Activated CD4-positive, CD25-positive, alpha-beta regulatory T cell treated with anti-CD3 and anti-CD28 coated beads, Interleukin-2, amount 50 U/mL, for 72 hours (primary cell): ENCODE data around the gene KLHL3.

ENCODE experiments used
- DNase-seq: peaks from one replicate; pipeline ENCODE4 v3.0.0; 2021

The KLHL3 gene

DNA sequence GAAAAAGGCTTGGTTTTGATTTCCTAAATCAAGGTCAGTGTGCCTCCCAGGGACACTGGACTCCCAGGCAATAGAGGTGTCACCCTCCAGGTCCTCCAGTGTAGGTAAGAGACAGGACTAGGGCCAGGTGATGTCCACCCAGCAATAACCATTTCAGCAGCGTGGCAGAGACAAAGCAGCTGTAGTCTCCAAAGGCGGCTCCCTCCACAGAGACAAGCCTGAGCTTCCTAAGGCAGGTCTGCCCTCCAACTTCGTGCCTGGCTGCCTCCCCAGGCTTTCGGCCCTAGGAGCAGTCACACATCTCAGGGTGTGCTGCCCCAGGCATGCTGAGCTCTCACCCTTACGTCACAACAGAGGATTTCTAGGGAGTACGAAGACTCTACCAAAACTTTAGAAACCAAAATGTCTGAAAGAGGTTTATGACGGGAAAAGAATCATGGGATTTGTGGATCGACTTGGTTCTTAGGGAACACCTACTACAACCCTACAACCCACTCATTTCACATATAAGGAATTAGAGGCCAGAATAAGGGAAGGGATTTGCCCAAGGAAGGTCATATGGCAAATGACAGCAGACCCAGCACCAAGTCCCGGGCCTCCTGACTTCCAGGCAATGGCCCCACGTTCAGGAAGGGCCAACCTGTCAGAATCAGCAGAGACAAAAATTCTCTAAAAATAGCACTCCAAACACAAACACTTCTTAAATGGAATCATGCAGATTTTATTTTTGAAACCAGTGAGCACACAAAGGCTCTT, 105.5 kb downstream of the KLHL3 start:
- no peak for DNase-seq

DNA sequence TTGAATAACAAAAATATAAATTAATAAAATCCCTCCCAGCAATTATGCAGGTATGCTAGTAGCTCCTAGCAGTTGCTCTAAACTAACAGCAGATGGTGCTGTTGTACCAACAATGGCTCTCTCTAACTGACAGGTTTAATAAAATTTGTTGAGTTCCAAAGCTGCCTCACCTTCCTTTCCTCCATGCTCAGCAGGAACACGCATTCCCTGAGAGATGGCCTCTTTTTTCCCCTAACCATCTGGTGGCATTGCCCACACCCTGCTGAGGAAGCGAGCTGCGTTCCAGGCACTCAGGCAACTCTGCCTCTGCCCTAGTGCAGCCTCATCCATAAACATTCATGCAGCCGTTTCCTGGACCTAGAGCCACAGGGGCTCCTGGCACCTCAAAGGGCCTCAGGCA, 106.2 kb downstream of the KLHL3 start:
- DNase-seq: no peak

DNA sequence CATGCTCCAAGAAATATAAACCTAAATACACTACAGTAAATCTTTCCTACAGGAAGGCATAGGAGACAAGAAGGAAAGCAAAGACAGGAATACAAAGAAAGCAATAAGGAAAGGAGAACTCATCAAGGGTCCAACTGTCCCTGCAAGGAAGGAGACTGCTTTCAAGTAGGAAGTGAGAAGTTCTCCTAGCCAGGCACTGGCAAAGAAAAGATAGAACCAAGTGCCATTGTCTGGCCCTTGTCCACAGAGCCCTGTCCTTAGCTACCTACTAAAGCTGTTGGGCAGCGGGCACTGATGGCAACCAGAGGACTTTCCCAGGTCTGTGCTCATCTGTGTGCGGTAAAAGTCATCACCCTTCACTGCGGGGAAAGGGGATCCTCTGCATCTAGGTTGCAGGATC, 108.2 kb downstream of the KLHL3 start:
- no peak for DNase-seq

DNA sequence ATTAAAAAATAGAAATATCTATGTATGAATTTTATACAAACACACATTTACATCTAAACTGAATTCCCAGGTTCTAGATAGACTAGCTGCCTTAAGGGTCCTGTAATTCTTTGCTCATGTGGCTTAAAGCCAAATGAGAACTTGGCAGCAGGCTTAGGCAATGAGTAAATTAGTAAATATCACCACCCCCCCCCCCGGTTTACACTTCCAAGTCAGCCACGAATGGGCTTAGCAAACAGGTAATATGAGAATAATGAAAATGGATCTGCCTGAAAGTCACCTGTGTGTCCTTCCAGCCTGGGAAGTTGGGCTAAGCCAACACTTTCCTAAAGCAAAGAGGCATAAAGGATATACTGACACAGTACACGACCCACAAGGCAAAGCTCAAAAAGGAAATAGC, 108.6 kb downstream of the KLHL3 start:
- DNase-seq: no peak

DNA sequence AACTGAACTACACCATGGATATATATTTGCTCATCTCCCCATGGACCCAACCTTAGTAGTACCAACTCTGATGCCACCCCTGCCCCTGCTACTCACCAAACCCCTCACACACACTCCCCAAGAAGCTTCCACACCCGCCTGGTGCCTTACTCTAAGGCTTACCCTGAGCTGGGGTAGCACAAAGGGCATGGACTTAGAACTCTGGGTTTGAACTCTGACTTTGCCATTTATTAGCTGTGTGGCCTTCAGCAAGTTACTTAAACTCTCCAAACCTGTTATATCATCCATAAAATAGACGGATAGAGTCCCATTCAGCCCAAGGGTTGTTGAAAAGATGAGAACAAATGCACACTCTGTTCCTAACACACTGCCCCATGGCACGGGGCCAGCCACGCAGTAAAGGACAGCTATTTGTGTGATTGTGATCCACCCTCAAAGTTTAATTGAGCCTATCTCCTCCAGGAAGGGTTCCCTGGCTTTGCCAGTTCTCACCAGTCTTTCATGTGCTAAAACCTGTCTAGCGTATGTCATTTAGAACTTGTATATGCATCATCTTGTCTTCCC, 111.0 kb downstream of the KLHL3 start:
- DNase-seq: no peak

DNA sequence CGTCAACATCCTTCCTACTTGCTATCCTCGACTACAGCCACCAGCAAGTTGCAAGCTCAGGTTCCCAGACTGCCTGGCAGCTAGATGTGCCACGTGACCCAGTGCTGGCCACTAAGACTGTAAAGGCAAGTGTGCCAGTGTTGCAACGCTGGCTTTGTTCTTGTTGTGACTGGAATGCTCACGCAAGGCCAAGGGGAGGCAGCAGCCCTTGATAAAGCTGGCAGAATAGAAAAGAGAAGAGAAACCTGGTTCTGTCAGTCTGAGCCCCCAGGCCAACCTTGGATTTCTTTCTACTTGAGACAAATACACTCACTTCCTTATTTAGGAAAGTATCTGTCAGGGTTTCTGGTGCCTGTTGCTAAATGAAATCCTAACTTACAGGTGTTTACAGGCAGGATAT, 113.0 kb downstream of the KLHL3 start:
- DNase-seq: no peak

DNA sequence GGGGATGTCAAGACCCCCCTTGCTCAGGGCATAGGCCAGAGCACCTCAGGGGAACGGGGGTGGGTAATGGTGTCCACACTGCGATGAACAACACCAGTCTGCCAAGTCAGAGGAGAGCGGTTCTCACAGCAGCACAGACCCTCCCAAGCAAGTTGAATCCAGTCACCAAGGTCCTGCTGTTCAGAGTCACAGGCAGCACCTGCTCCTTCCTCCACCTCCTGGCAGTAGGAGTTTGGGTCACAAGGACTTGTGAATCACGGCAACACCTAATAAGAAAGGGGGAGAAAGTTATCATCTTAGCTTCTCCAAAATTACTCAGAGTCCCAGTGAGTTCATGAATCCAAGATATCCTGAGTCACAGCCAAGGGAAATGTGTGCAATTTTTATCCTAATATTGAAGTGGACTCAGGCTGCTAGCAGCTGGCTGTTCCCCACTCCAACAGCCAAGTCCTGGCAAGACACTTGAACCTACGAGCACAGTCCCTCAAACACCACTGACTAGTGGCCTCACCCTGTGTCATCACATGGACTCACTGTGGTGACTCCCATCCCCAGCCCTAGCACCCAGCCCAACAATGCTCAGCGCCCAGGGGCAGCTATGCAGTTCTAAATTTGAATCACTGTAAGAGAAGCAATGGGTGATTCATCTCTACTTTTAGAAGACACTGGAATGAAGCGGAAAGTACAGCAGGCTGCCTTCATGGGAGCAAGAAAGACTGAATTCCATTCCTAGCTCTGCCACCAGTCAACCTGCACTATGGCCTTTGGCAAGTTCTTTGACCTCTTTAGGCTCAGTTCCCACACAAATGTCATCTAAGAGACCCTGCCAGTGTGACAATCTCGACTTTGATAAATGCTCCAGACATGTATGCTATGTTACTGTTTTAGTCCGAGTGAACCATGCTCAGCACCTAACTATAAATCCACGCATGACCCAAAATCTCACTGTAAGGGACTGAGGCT, 113.7 kb downstream of the KLHL3 start:
- no peak for DNase-seq

DNA sequence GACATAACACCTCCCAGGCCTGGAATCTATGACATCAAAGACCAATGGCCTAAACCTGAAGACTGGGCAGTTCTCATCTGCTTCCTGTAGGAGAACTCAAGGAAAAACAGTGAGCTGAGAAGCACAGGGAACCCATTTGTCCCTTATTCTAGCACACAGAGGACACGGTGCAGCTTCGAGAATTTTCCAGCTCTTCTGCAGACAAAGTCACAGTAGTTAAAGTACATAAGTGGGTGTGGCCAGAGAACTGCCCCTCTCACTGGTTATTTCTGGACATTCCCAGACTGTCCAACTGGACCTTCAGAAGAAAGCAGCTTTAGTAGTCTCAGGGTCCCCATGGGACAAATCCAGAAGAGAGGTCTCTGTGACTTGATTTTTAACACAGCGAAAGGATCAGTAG, 114.6 kb downstream of the KLHL3 start:
- DNase-seq: no peak

DNA sequence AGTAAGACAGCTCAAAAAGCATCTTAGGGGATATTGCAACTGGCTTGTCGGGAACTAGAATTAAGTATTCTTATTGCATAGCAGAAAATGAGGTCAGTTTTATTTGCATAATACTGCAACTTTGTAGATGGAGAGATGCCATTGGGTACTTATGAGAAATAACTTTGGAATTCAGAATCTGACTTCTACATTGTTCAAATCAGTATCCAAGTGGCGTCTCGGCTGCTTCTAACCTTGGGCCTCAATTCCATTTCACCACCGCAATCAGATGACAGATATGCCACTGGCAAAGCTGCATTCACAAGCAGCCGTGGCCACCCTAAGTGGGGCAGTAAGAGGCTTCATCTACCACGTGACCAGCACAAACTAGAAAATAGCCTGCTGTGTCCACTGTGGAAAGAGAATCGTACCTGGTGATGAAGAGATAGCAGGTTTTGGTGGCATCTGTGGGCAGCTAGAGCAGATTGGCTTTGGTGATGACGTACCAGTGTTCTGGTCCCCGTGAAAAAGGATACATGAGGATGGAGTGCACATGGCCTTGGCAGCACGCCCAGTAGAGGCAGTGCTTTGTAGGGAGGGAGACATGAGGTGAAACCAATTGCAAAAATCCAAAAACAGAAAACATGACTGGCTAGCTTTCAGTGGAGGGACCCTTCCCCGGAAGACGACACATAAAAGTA, 116.6 kb downstream of the KLHL3 start:
- no peak for DNase-seq

DNA sequence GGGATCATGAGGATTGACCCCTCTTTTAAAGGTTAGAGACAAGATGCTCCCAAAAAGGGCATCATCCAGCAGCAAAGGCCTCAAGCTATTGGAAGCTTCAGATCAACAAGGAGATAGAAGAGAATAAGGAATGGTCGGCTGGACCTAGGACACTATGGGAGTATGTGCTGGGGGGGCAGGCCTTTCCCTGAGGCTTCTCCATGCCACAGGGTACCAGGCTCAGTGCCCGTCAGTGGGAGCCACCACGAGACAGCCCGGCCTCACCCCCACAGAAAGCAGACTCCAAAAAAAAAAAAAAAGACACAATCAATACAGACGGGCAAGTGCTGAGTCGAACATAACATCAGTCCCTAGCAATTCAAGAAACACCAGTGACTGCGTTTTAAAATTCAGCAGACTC, 117.4 kb downstream of the KLHL3 start:
- DNase-seq: no peak

DNA sequence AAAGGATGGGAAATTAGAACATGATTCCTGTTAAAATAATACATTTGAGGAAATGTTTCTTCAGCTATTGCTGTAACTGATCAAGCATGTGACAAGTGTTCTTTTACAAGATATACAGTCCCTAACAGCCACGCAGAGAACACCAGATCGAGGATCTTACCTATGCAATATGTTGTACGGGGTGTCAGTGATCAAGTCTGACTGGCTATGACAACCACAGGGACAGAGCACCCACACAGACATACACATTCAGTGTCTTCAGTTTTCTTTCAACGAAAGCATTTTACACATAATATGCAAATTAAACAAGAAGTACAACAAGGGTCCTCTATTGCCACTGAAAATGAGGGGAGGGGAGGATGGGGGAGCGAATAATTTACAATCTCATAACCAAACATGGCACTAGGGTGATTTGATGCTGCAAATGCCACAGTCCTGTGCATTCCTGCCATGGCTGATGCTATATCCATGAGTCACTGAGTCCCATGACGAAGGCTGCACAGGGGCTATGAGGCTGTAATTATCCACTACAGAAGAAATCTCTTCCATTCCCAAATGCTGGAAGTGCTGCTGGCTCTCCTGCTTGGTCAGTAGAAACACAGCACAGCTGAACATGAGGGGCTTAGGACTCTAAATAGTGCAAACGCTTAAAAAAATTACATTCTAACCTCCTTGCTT, 118.2 kb downstream of the KLHL3 start:
- no peak for DNase-seq

DNA sequence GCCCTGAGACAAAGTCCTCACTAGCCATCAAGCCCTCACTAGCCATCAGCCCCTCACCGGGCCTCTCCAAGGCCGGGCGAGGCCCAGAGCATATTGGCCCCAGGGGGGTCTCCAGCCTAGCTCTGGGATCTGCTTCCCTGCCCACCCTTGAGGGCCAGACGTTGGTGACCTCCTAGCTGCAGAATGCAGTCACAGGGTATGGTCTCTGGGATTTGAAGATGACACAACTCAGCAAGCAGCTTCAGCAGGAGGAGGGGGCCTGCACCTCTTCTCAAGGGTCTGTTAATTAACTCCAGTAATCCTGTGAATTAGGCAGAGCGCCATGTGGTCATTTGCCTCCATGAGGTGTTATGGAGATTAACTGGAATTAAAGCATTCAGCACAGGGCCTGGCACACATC, 119.8 kb downstream of the KLHL3 start:
- no peak for DNase-seq

DNA sequence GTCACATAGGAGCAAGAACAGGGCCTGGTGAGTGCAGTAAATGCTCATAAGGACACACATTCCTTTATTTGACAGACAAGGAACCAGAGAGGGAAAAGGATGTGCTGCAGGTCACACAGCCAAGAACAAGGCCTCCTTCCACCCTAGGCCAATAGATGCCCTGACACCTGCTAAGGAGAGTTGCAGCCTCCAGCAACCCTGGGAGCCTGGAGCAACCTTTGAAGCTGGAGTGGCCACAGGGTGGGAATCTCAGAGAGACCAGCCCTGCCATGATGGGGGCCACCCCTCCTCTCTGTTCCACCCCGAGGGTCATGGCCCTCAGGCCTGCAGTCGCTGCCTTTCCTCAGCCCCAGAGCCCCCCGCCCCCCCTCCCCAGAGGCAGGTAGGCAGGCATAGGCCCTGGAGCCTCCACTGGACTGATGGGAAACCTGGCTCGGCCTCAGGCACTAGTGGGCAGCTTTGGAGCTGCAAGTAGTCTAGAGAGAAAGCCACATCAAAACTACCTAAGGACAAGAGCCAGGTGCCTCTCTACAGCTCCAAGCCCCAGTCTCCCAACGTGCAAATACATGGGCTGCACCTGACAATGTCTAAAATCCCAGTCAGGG, 120.6 kb downstream of the KLHL3 start:
- no peak for DNase-seq

DNA sequence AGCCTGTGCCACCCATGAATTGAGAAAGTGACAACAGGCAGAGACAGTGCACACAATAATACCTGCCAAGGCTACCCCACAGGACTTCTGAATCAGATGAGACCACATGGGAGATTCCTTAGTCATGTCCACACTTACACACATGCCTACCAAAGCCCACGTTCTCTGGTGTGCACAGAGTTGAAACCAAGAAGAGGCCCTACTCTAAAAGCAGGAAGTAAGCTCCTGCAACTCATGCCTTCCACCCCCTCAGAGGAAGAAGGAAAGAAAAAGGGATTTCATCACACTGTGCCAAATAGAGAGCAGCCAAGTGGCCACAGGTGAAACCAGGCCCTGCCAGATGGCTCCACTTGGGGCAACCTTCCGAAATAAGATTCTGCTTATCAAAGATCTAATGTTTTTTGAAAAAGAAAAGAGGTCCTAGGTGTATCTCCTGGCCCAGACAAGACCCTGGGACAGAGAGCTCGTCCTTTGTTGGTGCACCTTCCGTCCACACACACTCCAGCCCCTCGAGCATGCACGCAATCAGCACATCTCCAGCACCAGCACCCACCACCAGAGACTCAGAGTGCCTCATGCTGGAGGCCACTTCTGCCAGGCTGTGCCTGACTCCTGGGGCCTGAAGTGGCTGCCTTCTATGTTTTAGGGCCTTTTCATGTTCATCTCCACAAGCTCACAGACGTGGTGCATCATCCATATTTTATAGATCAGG, 122.2 kb downstream of the KLHL3 start:
- DNase-seq: no peak

DNA sequence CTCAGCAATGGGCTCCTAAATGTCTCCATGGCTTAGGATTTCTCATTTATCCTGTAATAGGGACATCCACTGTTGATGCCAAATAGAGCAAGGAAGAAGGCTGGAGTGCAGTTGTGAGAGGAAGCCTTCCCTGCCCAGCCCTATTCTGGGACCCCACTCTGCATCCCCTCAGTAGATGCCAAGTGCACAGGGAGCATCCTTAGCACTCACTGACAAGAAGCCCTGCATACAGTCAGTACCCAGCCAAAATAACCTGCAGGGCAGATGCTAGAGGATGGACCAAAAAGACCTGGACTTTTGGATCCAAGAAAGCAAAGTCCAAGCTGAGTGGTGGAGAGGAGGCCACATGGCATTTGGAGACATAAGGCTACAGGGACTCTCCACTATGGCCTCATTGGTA, 123.3 kb downstream of the KLHL3 start:
- no peak for DNase-seq

DNA sequence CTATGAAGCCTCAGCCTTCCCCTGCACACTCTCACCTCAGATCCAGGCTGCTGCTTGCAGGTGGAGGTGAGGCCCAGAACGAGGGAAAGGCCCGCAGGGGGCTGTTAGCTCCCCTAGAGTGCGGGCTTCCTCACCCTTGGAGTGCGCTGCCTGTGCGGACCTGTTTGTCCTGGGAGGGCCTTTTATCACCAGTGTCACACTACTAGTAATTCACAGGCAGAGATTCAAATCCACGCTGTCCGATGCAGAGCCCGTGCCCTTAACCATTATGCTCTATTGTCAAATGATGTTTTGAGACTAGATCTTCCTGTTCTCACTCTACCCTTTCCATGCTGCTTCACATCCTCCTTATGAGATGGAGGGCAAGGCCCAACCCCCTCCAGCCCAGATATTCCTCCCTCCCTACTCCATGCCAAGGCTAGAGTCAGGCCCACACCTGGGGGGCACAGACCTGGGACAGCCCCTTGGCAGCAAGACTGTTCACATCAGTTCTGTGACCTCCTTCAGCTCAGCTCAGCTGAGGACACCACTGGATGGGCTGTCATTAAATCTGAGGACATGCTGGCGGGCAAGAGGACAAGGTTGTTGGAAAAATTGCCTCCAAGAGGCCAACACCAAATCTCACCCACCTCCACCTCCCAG, 124.0 kb downstream of the KLHL3 start:
- no peak for DNase-seq

DNA sequence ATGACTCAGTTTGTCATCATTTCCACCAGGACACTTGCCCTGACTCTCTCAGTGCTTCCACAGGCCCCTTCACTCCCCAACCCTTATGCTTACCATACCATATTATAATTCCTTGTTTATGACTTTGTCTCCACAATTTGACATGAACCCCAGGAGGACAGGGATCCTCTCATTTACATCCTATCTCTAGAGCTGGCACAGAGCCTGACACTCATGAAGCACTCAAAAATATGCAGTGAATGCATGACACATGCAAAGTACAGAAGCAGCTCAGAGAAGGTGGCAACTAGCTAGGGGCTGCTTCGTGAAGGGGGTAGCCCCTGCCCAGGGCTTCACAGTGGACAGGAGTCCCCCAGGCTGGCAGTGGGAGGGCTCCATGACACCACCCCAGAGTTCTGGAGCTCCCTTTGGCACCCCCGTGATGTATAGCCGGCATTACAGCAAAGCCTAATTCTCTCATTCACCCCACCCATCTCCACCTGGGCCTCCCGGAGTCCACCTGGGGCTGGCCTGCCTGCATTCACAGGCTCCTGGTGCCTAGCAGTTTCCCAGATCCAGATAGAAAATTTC, 124.8 kb downstream of the KLHL3 start:
- DNase-seq: no peak

DNA sequence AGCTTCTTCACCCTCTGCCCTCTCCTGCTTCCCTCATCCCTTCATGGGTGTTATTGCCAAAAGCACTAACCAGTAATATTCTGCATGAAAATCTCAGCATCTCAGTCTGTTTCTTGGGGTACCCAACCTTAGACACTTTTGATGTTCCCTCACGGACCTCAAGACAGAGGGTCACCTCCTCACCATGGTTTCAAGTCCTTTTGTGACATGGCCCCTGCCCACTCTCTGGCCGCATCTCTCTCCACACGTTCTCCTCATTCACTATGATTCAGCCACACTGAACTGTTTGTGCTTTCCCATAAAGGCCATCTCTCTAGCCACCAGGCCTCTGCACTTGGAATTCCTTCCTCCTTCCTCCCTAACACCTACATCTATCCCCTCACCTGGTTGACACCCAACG, 125.3 kb downstream of the KLHL3 start:
- DNase-seq: no peak

DNA sequence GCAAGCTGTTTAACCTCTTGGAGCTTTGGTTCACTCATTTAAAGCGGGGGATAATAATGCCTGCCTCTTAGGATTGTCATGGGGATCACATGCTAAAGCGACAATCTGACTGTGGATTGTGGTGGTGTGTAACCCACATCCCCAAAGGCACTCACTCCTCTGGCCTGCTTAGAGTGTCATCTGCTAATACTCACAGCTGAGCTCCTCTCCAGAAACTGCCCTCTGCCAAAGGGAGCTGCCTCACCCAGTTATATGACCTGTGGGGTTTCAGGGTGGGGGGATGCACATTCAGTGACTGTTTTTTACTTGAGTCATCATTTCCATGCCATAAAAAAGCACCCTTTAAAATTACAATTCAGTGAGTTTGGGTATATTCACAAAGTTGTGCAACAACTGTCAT, 126.8 kb downstream of the KLHL3 start:
- no peak for DNase-seq

DNA sequence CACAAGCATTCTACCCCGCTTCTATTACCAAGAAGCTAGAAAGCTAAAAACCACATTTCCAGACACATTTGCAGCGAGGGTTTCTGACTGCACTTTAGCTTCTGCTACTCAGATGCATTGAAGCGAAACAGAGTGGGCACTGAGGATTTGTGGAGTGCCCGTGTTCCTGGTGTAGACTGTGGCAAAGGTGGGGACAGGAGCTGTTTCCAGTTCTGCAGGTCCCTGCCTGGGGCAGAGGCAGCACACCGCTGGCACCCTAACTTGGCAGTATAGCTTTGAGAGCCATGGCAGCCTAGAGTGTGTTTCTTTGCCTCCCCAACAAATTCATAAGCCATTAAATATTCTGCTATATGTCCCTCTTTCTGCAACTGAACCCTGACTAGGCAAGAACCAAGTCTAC, 128.1 kb downstream of the KLHL3 start:
- DNase-seq: no peak

DNA sequence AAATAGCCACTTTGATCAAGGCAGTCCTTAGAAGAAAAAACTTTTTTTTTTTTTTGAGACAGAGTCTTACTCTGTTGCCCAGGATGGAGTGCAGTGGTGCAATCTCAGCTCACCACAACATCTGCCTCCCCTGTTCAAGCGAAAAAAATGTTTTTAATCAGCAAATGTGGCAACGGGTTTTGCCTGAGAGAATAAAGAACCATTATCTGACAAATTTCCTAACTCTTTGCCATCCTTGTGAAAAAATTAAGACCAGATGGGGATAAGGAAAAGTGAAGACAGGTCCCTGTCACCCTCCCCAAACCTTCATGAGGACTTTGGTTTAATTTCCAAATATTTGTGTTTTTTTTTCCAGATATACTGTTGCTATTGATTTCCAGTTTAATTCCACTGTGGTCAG, 129.5 kb downstream of the KLHL3 start:
- no peak for DNase-seq
